KMS-11 (cell line): ENCODE measurements around the gene MPHOSPH6.

Experiments
- H2AFZ ChIP-seq: fragments of 200-600 bp; sonication (generic); 2 replicates; pipeline ENCODE4 v1.6.1; 2016; ENCODE audit warnings: antibody characterized with exemption, mixed run types, low read depth
- H3K27ac ChIP-seq: fragments of 200-600 bp; sonication (generic); 2 replicates; pipeline ENCODE4 v1.6.1; 2016; ENCODE audit warnings: mild to moderate bottlenecking, mixed run types
- H3K27me3 ChIP-seq: fragments of 200-600 bp; sonication (generic); 2 replicates; pipeline ENCODE4 v1.6.1; 2017; ENCODE audit warnings: mild to moderate bottlenecking, low read depth, mixed run types, moderate library complexity; ENCODE audit not compliant: insufficient read depth
- H3K36me3 ChIP-seq: fragments of 200-600 bp; sonication (generic); 2 replicates; pipeline ENCODE4 v1.6.1; 2017; ENCODE audit warnings: mild to moderate bottlenecking, mixed run types; ENCODE audit not compliant: insufficient read depth
- H3K4me1 ChIP-seq: fragments of 200-600 bp; sonication (generic); 2 replicates; pipeline ENCODE4 v1.6.1; 2016; ENCODE audit warnings: mild to moderate bottlenecking, low read depth, mixed run types; ENCODE audit not compliant: poor library complexity, severe bottlenecking
- H3K4me2 ChIP-seq: fragments of 200-600 bp; sonication (generic); 2 replicates; pipeline ENCODE4 v1.7.0; 2016; ENCODE audit warnings: mild to moderate bottlenecking, mixed run types
- H3K4me3 ChIP-seq: fragments of 200-600 bp; sonication (generic); IDR thresholded peaks from 2 replicates; pipeline ENCODE4 v1.6.1; 2017; ENCODE audit warnings: low read depth, low read length, mixed read lengths; ENCODE audit not compliant: insufficient read depth
- H3K79me2 ChIP-seq: fragments of 200-600 bp; sonication (generic); 2 replicates; pipeline ENCODE4 v1.6.1; 2016; ENCODE audit warnings: low read depth, mixed run types; ENCODE audit not compliant: insufficient read depth
- H3K9ac ChIP-seq: fragments of 200-600 bp; sonication (generic); 2 replicates; pipeline ENCODE4 v1.6.1; 2016; ENCODE audit warnings: mild to moderate bottlenecking, mixed run types
- H4K20me1 ChIP-seq: fragments of 200-600 bp; sonication (generic); 2 replicates; pipeline ENCODE4 v1.6.1; 2016; ENCODE audit warnings: mild to moderate bottlenecking, mixed run types; ENCODE audit not compliant: insufficient read depth
- CTCF ChIP-seq: fragments of 200-600 bp; sonication (generic); conservative IDR thresholded peaks from 2 replicates; pipeline ENCODE4 v1.6.1; 2017; ENCODE audit warnings: low read depth, mild to moderate bottlenecking, antibody characterized with exemption, low read length, moderate library complexity, mixed read lengths

MPHOSPH6 gene

DNA sequence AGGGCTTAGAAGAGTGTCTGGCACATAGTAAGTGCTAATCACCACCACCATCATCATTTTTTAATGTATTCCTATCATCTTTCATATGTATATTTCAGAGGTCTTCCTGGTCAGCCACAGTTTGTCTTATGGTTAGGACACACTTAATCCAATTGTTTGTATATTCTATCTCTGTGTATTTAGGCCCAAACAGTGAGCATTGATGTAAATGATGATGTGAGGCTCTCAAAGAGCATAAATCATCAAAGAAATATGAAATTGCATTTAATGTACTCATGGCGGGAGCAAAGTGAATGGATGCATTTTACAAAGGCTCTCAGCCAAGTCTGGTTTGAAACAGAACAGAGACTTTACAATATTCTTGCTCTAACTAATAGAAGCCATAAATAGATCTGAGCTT is 24.1 kb upstream of the MPHOSPH6 start:
- H2AFZ ChIP-seq, result no peak overlapping the region
- no peak overlapping the region for H3K27ac ChIP-seq
- H3K9ac ChIP-seq, result no peak overlapping the region
- no peak overlapping the region for H3K4me3 ChIP-seq
- no peak overlapping the region for H3K4me2 ChIP-seq
- no peaks in the 10 kb centered on the region; the same call in 1 of the 2 replicates for H3K36me3 ChIP-seq
- TF ChIP-seq CTCF, result no peak
- H3K4me1 ChIP-seq, result no peaks in the 10 kb centered on the region
- no peaks in the 10 kb centered on the region for H3K79me2 ChIP-seq
- peaks cover 3% of the 10 kb centered on the region; the same call in 1 of the 2 replicates for H3K27me3 ChIP-seq
- H4K20me1 ChIP-seq, result no peaks in the 10 kb centered on the region

GRCh38 chr16:82192665-82193064 is 22.6 kb upstream of the MPHOSPH6 start:
- Histone ChIP-seq H3K27ac (no peak overlapping the region), H3K36me3 (no peaks in the 10 kb centered on the region; the same call in 1 of the 2 replicates), H3K4me2 (no peak overlapping the region), H3K4me3 (no peak overlapping the region), H4K20me1 (no peaks in the 10 kb centered on the region), H3K27me3 (peaks cover 3% of the 10 kb centered on the region; the same call in 1 of the 2 replicates), H3K79me2 (no peaks in the 10 kb centered on the region), H2AFZ (no peak overlapping the region), H3K4me1 (peaks cover 7% of the 10 kb centered on the region), H3K9ac (no peak overlapping the region)
- TF ChIP-seq CTCF, result no peak

- Histone ChIP-seq H4K20me1 (no peaks in the 10 kb centered on the region), H3K27ac (no peak overlapping the region), H2AFZ (no peak overlapping the region), H3K9ac (no peak overlapping the region), H3K4me1 (peaks cover 13% of the 10 kb centered on the region), H3K4me3 (no peak overlapping the region), H3K27me3 (peaks cover 3% of the 10 kb centered on the region; the same call in 1 of the 2 replicates), H3K4me2 (no peak overlapping the region), H3K79me2 (no peaks in the 10 kb centered on the region), H3K36me3 (no peaks in the 10 kb centered on the region; the same call in 1 of the 2 replicates)
- TF ChIP-seq CTCF, result no peak
Measured at GRCh38 chr16:82190386-82190785, 20.4 kb upstream of the MPHOSPH6 start.

- TF ChIP-seq CTCF, result no peak
- Histone ChIP-seq H3K36me3 (no peaks in the 10 kb centered on the region; the same call in 1 of the 2 replicates), H4K20me1 (no peaks in the 10 kb centered on the region), H3K27ac (no peak overlapping the region), H3K4me3 (no peak overlapping the region), H3K4me1 (peaks cover 13% of the 10 kb centered on the region), H3K27me3 (peaks cover 3% of the 10 kb centered on the region; the same call in 1 of the 2 replicates), H3K4me2 (peak overlapping the region; percentile 1; the same call in 1 of the 2 replicates), H3K9ac (no peak overlapping the region), H3K79me2 (no peaks in the 10 kb centered on the region), H2AFZ (no peak overlapping the region)
Measured at GRCh38 chr16:82187829-82188228, 17.8 kb upstream of the MPHOSPH6 start.
